ENCODE measurements around the gene TRAPPC11. TPM values are rescaled to one million over a fixed set of nuclear protein-coding genes. Genes with fewer than 3 reads are reported as not detected.

Gene TRAPPC11
- total and polyA plus RNA-seq, 2 donors (not counting 1 experiment from before 2014, with no cell fraction given): 36.4 to 46.6 TPM

- H3K9ac ChIP-seq (ENCODE audit: insufficient read depth, low read length): no peak overlapping the region
- H3K27me3 ChIP-seq (ENCODE audit: control insufficient read depth, insufficient read depth, low read length): peaks cover 3% of the 10 kb centered on the region
- H3K9me3 ChIP-seq (ENCODE audit: control insufficient read depth, insufficient read depth, low read depth, low read length): no peaks in the 10 kb centered on the region
- no peaks in the 10 kb centered on the region for H3K79me2 ChIP-seq (ENCODE audit: control insufficient read depth, insufficient read depth, low read length)
- H2AFZ ChIP-seq (ENCODE audit: low read length): no peak overlapping the region
- no peak for TF ChIP-seq CTCF (conservative IDR thresholded peaks at IDR 0.05 in 1 of 2, IDR thresholded peaks at IDR 0.05 in 1 of 2; ENCODE audit: low read depth in 1 of 2, low read length in 2 of 2)
- TF ChIP-seq EZH2 (IDR thresholded peaks at IDR 0.05; ENCODE audit: low read length, missing control alignments): no peak
- no peaks in the 10 kb centered on the region for H4K20me1 ChIP-seq (ENCODE audit: control insufficient read depth, extremely low read depth, insufficient read depth, low read length)
- no peak overlapping the region for H3K27ac ChIP-seq (ENCODE audit: insufficient read depth, low read length)
- H3K4me2 ChIP-seq (ENCODE audit: extremely low read depth, insufficient read depth, low read length): no peak overlapping the region
- H3K4me3 ChIP-seq (replicated peaks in 1 of 4; ENCODE audit: control extremely low read depth in 1 of 4, insufficient read depth in 1 of 4, low read depth in 3 of 4, low read length in 4 of 4): no peak overlapping the region
- no peak for DNase-seq (ENCODE audit: low read depth in 2 of 2)
- no peaks in the 10 kb centered on the region for H3K4me1 ChIP-seq (ENCODE audit: control insufficient read depth, extremely low read depth, insufficient read depth, low read length)
- no peaks in the 10 kb centered on the region for H3K36me3 ChIP-seq (ENCODE audit: control insufficient read depth, insufficient read depth, low read length)
Measured at GRCh38 chr4:183728223-183729068, 69.4 kb downstream of the TRAPPC11 start.

- Histone ChIP-seq H3K9ac (ENCODE audit: insufficient read depth, low read length) (no peak overlapping the region), H3K27me3 (ENCODE audit: control insufficient read depth, insufficient read depth, low read length) (peaks cover 3% of the 10 kb centered on the region), H3K4me3 (replicated peaks in 1 of 4; ENCODE audit: control extremely low read depth in 1 of 4, insufficient read depth in 1 of 4, low read depth in 3 of 4, low read length in 4 of 4) (no peak overlapping the region), H3K9me3 (ENCODE audit: control insufficient read depth, insufficient read depth, low read depth, low read length) (no peaks in the 10 kb centered on the region), H3K4me2 (ENCODE audit: extremely low read depth, insufficient read depth, low read length) (no peak overlapping the region), H3K27ac (ENCODE audit: insufficient read depth, low read length) (no peak overlapping the region), H3K4me1 (ENCODE audit: control insufficient read depth, extremely low read depth, insufficient read depth, low read length) (no peaks in the 10 kb centered on the region), H3K79me2 (ENCODE audit: control insufficient read depth, insufficient read depth, low read length) (no peaks in the 10 kb centered on the region), H4K20me1 (ENCODE audit: control insufficient read depth, extremely low read depth, insufficient read depth, low read length) (no peaks in the 10 kb centered on the region), H3K36me3 (ENCODE audit: control insufficient read depth, insufficient read depth, low read length) (no peaks in the 10 kb centered on the region), H2AFZ (ENCODE audit: low read length) (no peak overlapping the region)
- TF ChIP-seq CTCF (conservative IDR thresholded peaks at IDR 0.05 in 1 of 2, IDR thresholded peaks at IDR 0.05 in 1 of 2; ENCODE audit: low read depth in 1 of 2, low read length in 2 of 2) (no peak), EZH2 (IDR thresholded peaks at IDR 0.05; ENCODE audit: low read length, missing control alignments) (no peak)
- no peak for DNase-seq (ENCODE audit: low read depth in 2 of 2)
Measured at GRCh38 chr4:183729069-183729406, 69.9 kb downstream of the TRAPPC11 start.

DNA sequence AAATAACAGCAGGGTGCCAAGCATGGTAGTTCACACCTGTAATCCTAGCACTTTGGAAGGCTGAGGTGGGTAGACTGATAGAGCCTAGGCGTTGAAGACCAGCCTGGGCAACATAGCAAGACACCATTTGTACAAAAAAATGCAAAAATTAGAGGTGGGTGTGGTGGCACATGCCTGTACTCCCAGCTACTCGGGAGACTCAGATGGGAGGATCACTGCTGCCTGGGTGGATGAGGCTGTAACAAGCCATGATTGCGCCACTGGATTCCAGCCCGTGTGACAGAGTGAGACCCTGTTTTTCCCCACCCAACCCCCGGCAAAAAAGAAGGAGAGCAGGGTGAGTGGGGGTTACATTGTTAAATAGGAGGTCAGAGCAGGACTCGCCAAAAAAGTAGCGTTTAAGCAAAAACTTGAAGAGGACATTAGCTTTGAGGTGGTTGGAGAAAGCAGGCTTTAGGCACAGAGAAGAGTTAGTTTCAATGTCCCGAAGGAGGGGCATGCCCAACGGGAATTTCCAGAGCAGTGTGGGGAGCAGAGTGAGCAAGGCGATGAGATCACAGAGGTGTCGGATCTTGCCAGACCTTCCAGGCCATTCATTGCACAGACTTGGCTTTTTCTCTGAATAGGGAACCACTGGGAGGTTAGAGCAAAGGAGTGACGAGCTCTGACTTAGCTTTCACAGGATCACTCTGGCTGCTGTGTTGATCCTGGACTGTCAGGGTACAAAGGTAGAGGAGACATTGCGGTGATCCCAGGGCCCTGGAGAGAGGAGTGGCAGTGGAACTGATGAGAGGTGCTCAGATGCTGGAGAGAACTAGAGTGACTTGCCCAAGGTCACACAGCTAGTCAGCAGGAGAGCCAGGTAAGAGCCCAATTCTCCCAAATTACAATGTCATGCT, 70.6 kb downstream of the TRAPPC11 start:
- Histone ChIP-seq H3K9me3 (ENCODE audit: control insufficient read depth, insufficient read depth, low read depth, low read length) (no peaks in the 10 kb centered on the region), H3K4me1 (ENCODE audit: control insufficient read depth, extremely low read depth, insufficient read depth, low read length) (no peaks in the 10 kb centered on the region), H3K9ac (ENCODE audit: insufficient read depth, low read length) (no peak overlapping the region), H4K20me1 (ENCODE audit: control insufficient read depth, extremely low read depth, insufficient read depth, low read length) (no peaks in the 10 kb centered on the region), H3K4me3 (replicated peaks in 1 of 4; ENCODE audit: control extremely low read depth in 1 of 4, insufficient read depth in 1 of 4, low read depth in 3 of 4, low read length in 4 of 4) (no peak overlapping the region), H3K79me2 (ENCODE audit: control insufficient read depth, insufficient read depth, low read length) (no peaks in the 10 kb centered on the region), H3K36me3 (ENCODE audit: control insufficient read depth, insufficient read depth, low read length) (no peaks in the 10 kb centered on the region), H3K4me2 (ENCODE audit: extremely low read depth, insufficient read depth, low read length) (no peak overlapping the region), H3K27me3 (ENCODE audit: control insufficient read depth, insufficient read depth, low read length) (peaks cover 3% of the 10 kb centered on the region), H3K27ac (ENCODE audit: insufficient read depth, low read length) (no peak overlapping the region), H2AFZ (ENCODE audit: low read length) (no peak overlapping the region)
- TF ChIP-seq CTCF (conservative IDR thresholded peaks at IDR 0.05 in 1 of 2, IDR thresholded peaks at IDR 0.05 in 1 of 2; ENCODE audit: low read depth in 1 of 2, low read length in 2 of 2): no peak
- DNase-seq (ENCODE audit: low read depth in 2 of 2): peak in 1 of 2 donors; percentile 46

Data from fibroblast of lung (primary cell).